Measurements from ENCODE around the gene MPP3. TPM values are rescaled to one million over a fixed set of nuclear protein-coding genes. Genes with fewer than 3 reads are reported as not detected.

The MPP3 gene
- total RNA-seq, 1 experiment from 2014 or later = 19.9 TPM

- peaks cover 54% of the 10 kb centered on the region for H3K36me3 Mint-ChIP-seq (ENCODE audit: insufficient read depth, unreplicated experiment)
- no peak overlapping the region for H3K27ac Mint-ChIP-seq (ENCODE audit: unreplicated experiment)
- CTCF ChIA-PET = interaction anchor here (1.0 kb wide), 1 partner anchor 68 kb away, joined by 3 read pairs; no protein-coding TSS in a partner anchor
These were observed 64.6 kb downstream of the MPP3 start for GRCh38 chr17:43768382-43768781.

GRCh38 chr17:43767713-43768059, 65.3 kb downstream of the MPP3 start:
- H3K4me3 Mint-ChIP-seq (ENCODE audit: low read depth, unreplicated experiment) = no peak overlapping the region

More at GRCh38 chr17:43768382-43768781, 64.6 kb downstream of the MPP3 start:
- H3K4me1 Mint-ChIP-seq (ENCODE audit: low read depth, unreplicated experiment) = peaks cover 15% of the 10 kb centered on the region
- no peaks in the 10 kb centered on the region for H3K9me3 Mint-ChIP-seq (ENCODE audit: low read depth, unreplicated experiment)
- no peak for DNase-seq
- no TSS peak for BruUV-seq (replicated peaks)
- H3K4me3 Mint-ChIP-seq (ENCODE audit: low read depth, unreplicated experiment) = no peak overlapping the region
- H3K27me3 Mint-ChIP-seq (ENCODE audit: unreplicated experiment) = no peaks in the 10 kb centered on the region
- intact Hi-C loops (cut with micrococcal nuclease; ENCODE audit: unreplicated experiment) = no loop called here
- TF ChIP-seq CTCF (IDR thresholded peaks at IDR 0.05; ENCODE audit: unreplicated experiment) = no peak

GRCh38 chr17:43767053-43767712, 65.8 kb downstream of the MPP3 start:
- H3K4me3 Mint-ChIP-seq (ENCODE audit: low read depth, unreplicated experiment) = no peak overlapping the region
- TF ChIP-seq CTCF (IDR thresholded peaks at IDR 0.05; ENCODE audit: unreplicated experiment) = no peak
- H3K27ac Mint-ChIP-seq (ENCODE audit: unreplicated experiment) = no peak overlapping the region
- no peaks in the 10 kb centered on the region for H3K9me3 Mint-ChIP-seq (ENCODE audit: low read depth, unreplicated experiment)
- DNase-seq = no peak
- H3K27me3 Mint-ChIP-seq (ENCODE audit: unreplicated experiment) = no peaks in the 10 kb centered on the region
- peaks cover 3% of the 10 kb centered on the region for H3K4me1 Mint-ChIP-seq (ENCODE audit: low read depth, unreplicated experiment)
- no TSS peak for BruUV-seq (replicated peaks)
- CTCF ChIA-PET = interaction anchor here (0.6 to 3.1 kb wide), 5 partner anchors 39 to 460 kb away, joined by 3 to 12 read pairs (median 3); partner anchors contain the start of gene CD300LG
- peaks cover 43% of the 10 kb centered on the region for H3K36me3 Mint-ChIP-seq (ENCODE audit: insufficient read depth, unreplicated experiment)
- intact Hi-C loops (cut with micrococcal nuclease; ENCODE audit: unreplicated experiment) = no loop called here

More at GRCh38 chr17:43767713-43768059, 65.3 kb downstream of the MPP3 start:
- no peak for DNase-seq
- Mint-ChIP-seq H3K27me3 (ENCODE audit: unreplicated experiment) (no peaks in the 10 kb centered on the region), H3K9me3 (ENCODE audit: low read depth, unreplicated experiment) (no peaks in the 10 kb centered on the region), H3K36me3 (ENCODE audit: insufficient read depth, unreplicated experiment) (peaks cover 48% of the 10 kb centered on the region), H3K27ac (ENCODE audit: unreplicated experiment) (no peak overlapping the region), H3K4me1 (ENCODE audit: low read depth, unreplicated experiment) (peaks cover 8% of the 10 kb centered on the region)
- intact Hi-C loops (cut with micrococcal nuclease; ENCODE audit: unreplicated experiment) = no loop called here
- CTCF ChIA-PET = interaction anchor here (0.8 to 3.1 kb wide), 4 partner anchors 38 to 79 kb away, joined by 3 to 12 read pairs (median 4); partner anchors contain the start of gene CD300LG
- no peak for TF ChIP-seq CTCF (IDR thresholded peaks at IDR 0.05; ENCODE audit: unreplicated experiment)
- BruUV-seq (replicated peaks) = TSS peak; percentile 14

GRCh38 chr17:43766413-43767052, 66.4 kb downstream of the MPP3 start:
- H3K36me3 Mint-ChIP-seq (ENCODE audit: insufficient read depth, unreplicated experiment) = peaks cover 38% of the 10 kb centered on the region
- BruUV-seq (replicated peaks) = no TSS peak
- TF ChIP-seq CTCF (IDR thresholded peaks at IDR 0.05; ENCODE audit: unreplicated experiment) = peak; percentile 83
- CTCF ChIA-PET = interaction anchor here (0.6 to 3.1 kb wide), 5 partner anchors 39 to 459 kb away, joined by 3 to 12 read pairs (median 4); partner anchors contain the start of gene CD300LG
- peak; percentile 56 for DNase-seq
- no peaks in the 10 kb centered on the region for H3K9me3 Mint-ChIP-seq (ENCODE audit: low read depth, unreplicated experiment)
- no peaks in the 10 kb centered on the region for H3K4me1 Mint-ChIP-seq (ENCODE audit: low read depth, unreplicated experiment)
- H3K27ac Mint-ChIP-seq (ENCODE audit: unreplicated experiment) = no peak overlapping the region
- intact Hi-C loops (cut with micrococcal nuclease; ENCODE audit: unreplicated experiment) = no loop called here
- no peaks in the 10 kb centered on the region for H3K27me3 Mint-ChIP-seq (ENCODE audit: unreplicated experiment)
- H3K4me3 Mint-ChIP-seq (ENCODE audit: low read depth, unreplicated experiment) = no peak overlapping the region

Measured in Calu3 (cell line).